ENCODE results near the gene PARD3B. TPM values are rescaled to one million over a fixed set of nuclear protein-coding genes. Genes with fewer than 3 reads are reported as not detected.

Gene PARD3B
- total and polyA plus RNA-seq, 2 of the 13 experiments (the other 11 are each of a cell fraction or from before 2014, with no cell fraction given) = 0.71 to 2.3 TPM

- in situ Hi-C loops (cut with HindIII; ENCODE audit: extremely low pct_ligation_motif_present, low pct_unique_long_range_greater_than_20kb) = no loop called here
- H3K27ac ChIP-seq (ENCODE audit: extremely low read length, insufficient read depth, low read length) = no peak overlapping the region
- FAIRE-seq (no peak), ATAC-seq (no peak), DNase-seq (ENCODE audit: low spot score) (no peak)
- H3K9ac ChIP-seq (ENCODE audit: insufficient read depth, low read depth, low read length) = no peak overlapping the region
- WGBS (ENCODE audit: low lambda C conversion rate) = 66% methylated on average over 5 of the region's 5 CpGs
- no peak overlapping the region for H3K4me3 ChIP-seq (replicated peaks in 1 of 3; ENCODE audit: insufficient read depth in 1 of 3, low read depth in 2 of 3, low read length in 3 of 3)
- H3K79me2 ChIP-seq (ENCODE audit: insufficient read depth, low read length) = no peaks in the 10 kb centered on the region
- H3K9me3 ChIP-seq (ENCODE audit: low read length) = peaks cover 4% of the 10 kb centered on the region; the same call in 1 of the 2 replicates
- no peaks in the 10 kb centered on the region for H3K4me1 ChIP-seq (ENCODE audit: insufficient read depth, low read length)
- H3K36me3 ChIP-seq (replicated peaks in 1 of 2; ENCODE audit: control insufficient read depth in 1 of 2, insufficient read depth in 2 of 2, low read length in 2 of 2) = no peaks in the 10 kb centered on the region
- intact Hi-C loops (cut with micrococcal nuclease; ENCODE audit: unreplicated experiment) = no loop called here
- H3K4me2 ChIP-seq (ENCODE audit: low read depth, low read length) = no peak overlapping the region
- H3K27me3 ChIP-seq (ENCODE audit: control insufficient read depth in 1 of 2, insufficient read depth in 2 of 2, low read length in 2 of 2) = no peaks in the 10 kb centered on the region
- ChIA-PET CTCF (ENCODE audit: low intra/inter-chr PET ratio, low total read pairs) (no interaction called here), POLR2A (no interaction called here)
- TF ChIP-seq ZNF224 (CRISPR knock-in tag; IDR thresholded peaks at IDR 0.05) (no peak), ZHX1 (CRISPR knock-in tag; IDR thresholded peaks at IDR 0.05; ENCODE audit: low read depth) (no peak), SIX4 (CRISPR knock-in tag; IDR thresholded peaks at IDR 0.05) (no peak), PTBP1 (IDR thresholded peaks at IDR 0.05; ENCODE audit: low read depth, low read length, poor library complexity, severe bottlenecking) (no peak), NCOA5 (CRISPR knock-in tag; IDR thresholded peaks at IDR 0.05) (no peak), ZMYM3 (CRISPR knock-in tag; IDR thresholded peaks at IDR 0.05) (no peak), ZNF75D (CRISPR knock-in tag; IDR thresholded peaks at IDR 0.05; ENCODE audit: borderline replicate concordance) (no peak), KAT8 (CRISPR knock-in tag; IDR thresholded peaks at IDR 0.05) (no peak), NKX3-1 (CRISPR knock-in tag; IDR thresholded peaks at IDR 0.05) (no peak), SP5 (CRISPR knock-in tag; IDR thresholded peaks at IDR 0.05; ENCODE audit: borderline replicate concordance, low read depth) (no peak), HHEX (CRISPR knock-in tag; IDR thresholded peaks at IDR 0.05) (no peak), AGO2 (optimal IDR thresholded peaks at IDR 0.05; ENCODE audit: low read depth, low read length) (no peak), AKNA (CRISPR knock-in tag; IDR thresholded peaks at IDR 0.05; ENCODE audit: borderline replicate concordance) (no peak), ATF7-NPFF (CRISPR knock-in tag; IDR thresholded peaks at IDR 0.05; ENCODE audit: low read depth) (no peak), JDP2 (CRISPR knock-in tag; IDR thresholded peaks at IDR 0.05; ENCODE audit: borderline replicate concordance) (no peak), ZMYM2 (CRISPR knock-in tag; IDR thresholded peaks at IDR 0.05) (no peak)
- TF ChIP-seq, protein P1, sequence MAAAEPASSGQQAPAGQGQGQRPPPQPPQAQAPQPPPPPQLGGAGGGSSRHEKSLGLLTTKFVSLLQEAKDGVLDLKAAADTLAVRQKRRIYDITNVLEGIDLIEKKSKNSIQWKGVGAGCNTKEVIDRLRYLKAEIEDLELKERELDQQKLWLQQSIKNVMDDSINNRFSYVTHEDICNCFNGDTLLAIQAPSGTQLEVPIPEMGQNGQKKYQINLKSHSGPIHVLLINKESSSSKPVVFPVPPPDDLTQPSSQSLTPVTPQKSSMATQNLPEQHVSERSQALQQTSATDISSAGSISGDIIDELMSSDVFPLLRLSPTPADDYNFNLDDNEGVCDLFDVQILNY (CRISPR knock-in tag; conservative IDR thresholded peaks at IDR 0.05) = no peak
- TF ChIP-seq, protein P2, sequence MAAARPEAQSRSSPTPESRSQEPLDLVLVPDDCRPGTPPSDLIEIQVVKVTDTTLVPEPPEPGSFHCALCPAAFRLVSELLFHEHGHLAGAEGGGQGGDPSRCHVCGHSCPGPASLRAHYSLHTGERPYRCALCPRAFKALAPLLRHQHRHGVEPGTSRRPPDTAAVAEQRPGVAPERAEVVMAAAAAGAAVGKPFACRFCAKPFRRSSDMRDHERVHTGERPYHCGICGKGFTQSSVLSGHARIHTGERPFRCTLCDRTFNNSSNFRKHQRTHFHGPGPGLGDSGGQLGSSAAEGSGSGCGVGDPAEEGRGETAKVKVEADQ (CRISPR knock-in tag; IDR thresholded peaks at IDR 0.05; ENCODE audit: borderline replicate concordance) = no peak
- no peak overlapping the region for H2AFZ ChIP-seq (ENCODE audit: low read length)
- no TSS peak for BruUV-seq (replicated peaks)
- no peaks in the 10 kb centered on the region for H4K20me1 ChIP-seq (ENCODE audit: insufficient read depth, low read length)
These were observed 520.8 kb downstream of the PARD3B start for GRCh38 chr2:205066081-205066480.

All from HepG2 (cell line).